Measurements from ENCODE around the gene AQP9.

GRCh38 chr15:58227706-58228543 lies 89.7 kb downstream of the AQP9 start:
- no peak for TF ChIP-seq NR3C1 (IDR thresholded peaks at IDR 0.05)
- TF ChIP-seq E2F6 (IDR thresholded peaks at IDR 0.05; ENCODE audit: borderline replicate concordance, low read depth), result no peak
- no peak for TF ChIP-seq HOXB13 (CRISPR knock-in tag; IDR thresholded peaks at IDR 0.05; ENCODE audit: low read depth)
- no peak for TF ChIP-seq CHD2 (IDR thresholded peaks at IDR 0.05; ENCODE audit: low read length, partially characterized antibody)
- no peak for TF ChIP-seq REST (IDR thresholded peaks at IDR 0.05)
- TF ChIP-seq POLR2A (IDR thresholded peaks at IDR 0.05; ENCODE audit: low read length), result no peak
- TF ChIP-seq CTCF (IDR thresholded peaks at IDR 0.05), result peak; percentile 99
